ENCODE measurements around the gene CD79B.

Gene CD79B

GRCh38 chr17:63941162-63941561 is 9.0 kb upstream of the CD79B start:
- H3K36me3 ChIP-seq (replicated peaks): no peaks in the 10 kb centered on the region
- no peaks in the 10 kb centered on the region for H3K27me3 ChIP-seq (replicated peaks)
- in situ Hi-C loops (cut with HindIII; ENCODE audit: low pct_ligation_motif_present, low sequenced_read_pairs): no loop called here
- H3K4me3 ChIP-seq (ENCODE audit: low read depth, low read length): no peak overlapping the region
- no peak overlapping the region for H3K27ac ChIP-seq
- no peak for DNase-seq
- TF ChIP-seq CTCF (IDR thresholded peaks at IDR 0.05; ENCODE audit: low read depth, low read length, missing control alignments): no peak

- no peak for DNase-seq
- no peak for TF ChIP-seq CTCF (IDR thresholded peaks at IDR 0.05; ENCODE audit: low read depth, low read length, missing control alignments)
Measured at GRCh38 chr17:63940584-63940983, 8.5 kb upstream of the CD79B start.

GRCh38 chr17:63939884-63940283 is 7.8 kb upstream of the CD79B start:
- in situ Hi-C loops (cut with HindIII; ENCODE audit: low pct_ligation_motif_present, low sequenced_read_pairs): no loop called here
- H3K27ac ChIP-seq: no peak overlapping the region
- H3K4me3 ChIP-seq (ENCODE audit: low read depth, low read length): no peak overlapping the region
- no peaks in the 10 kb centered on the region for H3K27me3 ChIP-seq (replicated peaks)
- no peaks in the 10 kb centered on the region for H3K36me3 ChIP-seq (replicated peaks)
- no peak for DNase-seq
- TF ChIP-seq CTCF (IDR thresholded peaks at IDR 0.05; ENCODE audit: low read depth, low read length, missing control alignments): no peak

More at GRCh38 chr17:63940584-63940983, 8.5 kb upstream of the CD79B start:
- no peak overlapping the region for H3K27ac ChIP-seq
- in situ Hi-C loops (cut with HindIII; ENCODE audit: low pct_ligation_motif_present, low sequenced_read_pairs): no loop called here
- H3K27me3 ChIP-seq (replicated peaks): no peaks in the 10 kb centered on the region
- no peaks in the 10 kb centered on the region for H3K36me3 ChIP-seq (replicated peaks)
- H3K4me3 ChIP-seq (ENCODE audit: low read depth, low read length): no peak overlapping the region

- no peak overlapping the region for H3K4me3 ChIP-seq (ENCODE audit: low read depth, low read length)
Measured at GRCh38 chr17:63939401-63939800, 7.3 kb upstream of the CD79B start.

GRCh38 chr17:63937920-63938319 is 5.8 kb upstream of the CD79B start:
- Histone ChIP-seq H3K27me3 (replicated peaks) (no peaks in the 10 kb centered on the region), H3K27ac (no peak overlapping the region), H3K4me3 (ENCODE audit: low read depth, low read length) (no peak overlapping the region), H3K36me3 (replicated peaks) (no peaks in the 10 kb centered on the region)
- DNase-seq: no peak
- in situ Hi-C loops (cut with HindIII; ENCODE audit: low pct_ligation_motif_present, low sequenced_read_pairs): no loop called here
- no peak for TF ChIP-seq CTCF (IDR thresholded peaks at IDR 0.05; ENCODE audit: low read depth, low read length, missing control alignments)

More at GRCh38 chr17:63939401-63939800, 7.3 kb upstream of the CD79B start:
- H3K36me3 ChIP-seq (replicated peaks): no peaks in the 10 kb centered on the region
- no peaks in the 10 kb centered on the region for H3K27me3 ChIP-seq (replicated peaks)
- in situ Hi-C loops (cut with HindIII; ENCODE audit: low pct_ligation_motif_present, low sequenced_read_pairs): no loop called here
- H3K27ac ChIP-seq: no peak overlapping the region
- TF ChIP-seq CTCF (IDR thresholded peaks at IDR 0.05; ENCODE audit: low read depth, low read length, missing control alignments): no peak
- DNase-seq: no peak

GRCh38 chr17:63937319-63937718 is 5.2 kb upstream of the CD79B start:
- DNase-seq: no peak
- TF ChIP-seq CTCF (IDR thresholded peaks at IDR 0.05; ENCODE audit: low read depth, low read length, missing control alignments): no peak
- no peaks in the 10 kb centered on the region for H3K36me3 ChIP-seq (replicated peaks)
- in situ Hi-C loops (cut with HindIII; ENCODE audit: low pct_ligation_motif_present, low sequenced_read_pairs): no loop called here
- H3K27ac ChIP-seq: no peak overlapping the region
- no peaks in the 10 kb centered on the region for H3K27me3 ChIP-seq (replicated peaks)
- no peak overlapping the region for H3K4me3 ChIP-seq (ENCODE audit: low read depth, low read length)

Data from brain microvascular endothelial cell (primary cell).